WTC11 (cell line): ENCODE data around the gene TJAP1. TPM values are rescaled to one million over a fixed set of nuclear protein-coding genes. Genes with fewer than 3 reads are reported as not detected.

Experiments
- ARID4B ChIP-seq: sonication (generic); formaldehyde crosslinking; IDR thresholded peaks from 2 replicates; pipeline ENCODE4 v1.8.0; 2023; ENCODE audit warnings: missing genetic modification reagents, mild to moderate bottlenecking, borderline replicate concordance
- E2F1 ChIP-seq: sonication (generic); formaldehyde crosslinking; IDR thresholded peaks from 2 replicates; pipeline ENCODE4 v1.8.0; 2022; ENCODE audit warnings: mild to moderate bottlenecking, missing genetic modification reagents
- E2F5 ChIP-seq: sonication (generic); formaldehyde crosslinking; IDR thresholded peaks from 2 replicates; pipeline ENCODE4 v1.8.1; 2022; ENCODE audit warnings: mild to moderate bottlenecking, moderate library complexity, missing genetic modification reagents
- GABPB1 ChIP-seq: sonication (generic); formaldehyde crosslinking; IDR thresholded peaks from 2 replicates; pipeline ENCODE4 v1.8.1; 2023; ENCODE audit warnings: mild to moderate bottlenecking, missing genetic modification reagents
- HMGXB4 ChIP-seq: sonication (generic); formaldehyde crosslinking; IDR thresholded peaks from 2 replicates; pipeline ENCODE4 v1.8.1; 2023; ENCODE audit warnings: mild to moderate bottlenecking, moderate library complexity, missing genetic modification reagents
- IRF2 ChIP-seq: sonication (generic); formaldehyde crosslinking; IDR thresholded peaks from 2 replicates; pipeline ENCODE4 v1.8.0; 2022; ENCODE audit warnings: low read depth, missing genetic modification reagents, borderline replicate concordance
- NFATC4 ChIP-seq: fragments of 250-450 bp; sonication (Bioruptor Pico); IDR thresholded peaks from 2 replicates; pipeline ENCODE4 v1.9.0; 2021; ENCODE audit warnings: mild to moderate bottlenecking
- NR3C1 ChIP-seq: sonication (generic); formaldehyde crosslinking; conservative IDR thresholded peaks from 2 replicates; pipeline ENCODE4 v1.8.1; 2023; ENCODE audit warnings: low read depth, mild to moderate bottlenecking, missing genetic modification reagents
- SMAD4 ChIP-seq: sonication (generic); formaldehyde crosslinking; IDR thresholded peaks from 2 replicates; pipeline ENCODE4 v1.8.0; 2022; ENCODE audit warnings: mild to moderate bottlenecking, missing genetic modification reagents
- TEAD1 ChIP-seq: sonication (generic); formaldehyde crosslinking; IDR thresholded peaks from 2 replicates; pipeline ENCODE4 v1.8.0; 2022; ENCODE audit warnings: mild to moderate bottlenecking, missing genetic modification reagents
- ZNF263 ChIP-seq: sonication (generic); formaldehyde crosslinking; IDR thresholded peaks from 2 replicates; pipeline ENCODE4 v1.8.1; 2022; ENCODE audit warnings: low read depth, mild to moderate bottlenecking, moderate library complexity, missing genetic modification reagents
- ZNF396 ChIP-seq: fragments of 250-450 bp; sonication (Bioruptor Pico); IDR thresholded peaks from 2 replicates; pipeline ENCODE4 v1.8.0; 2021; ENCODE audit warnings: mild to moderate bottlenecking, moderate library complexity, borderline replicate concordance
- ZNF423 ChIP-seq: fragments of 250-450 bp; sonication (Bioruptor Pico); IDR thresholded peaks from 2 replicates; pipeline ENCODE4 v2.1.2; 2022; ENCODE audit warnings: mild to moderate bottlenecking, moderate library complexity
- total RNA-seq: library from RNA; stranded (reverse); gene quantifications from 3 replicates; pipeline ENCODE4 v1.2.3, GENCODE V29; 2021
- TF ChIP-seq, protein P1 (sequence below): sonication (generic); formaldehyde crosslinking; IDR thresholded peaks from 2 replicates; pipeline ENCODE4 v1.8.1; 2022; ENCODE audit warnings: low read depth, missing genetic modification reagents, borderline replicate concordance
- TF ChIP-seq, protein P2 (sequence below): sonication (generic); formaldehyde crosslinking; conservative IDR thresholded peaks from 2 replicates; pipeline ENCODE4 v1.8.1; 2023; ENCODE audit warnings: mild to moderate bottlenecking, low read depth, missing genetic modification reagents, moderate library complexity
- TF ChIP-seq, protein P3 (sequence below): sonication (generic); formaldehyde crosslinking; IDR thresholded peaks from 2 replicates; pipeline ENCODE4 v1.8.1; 2022; ENCODE audit warnings: low read depth, mild to moderate bottlenecking, moderate library complexity, missing genetic modification reagents, borderline replicate concordance
- TF ChIP-seq, protein P4 (sequence below): sonication (generic); formaldehyde crosslinking; IDR thresholded peaks from 2 replicates; pipeline ENCODE4 v1.8.1; 2023; ENCODE audit warnings: mild to moderate bottlenecking, missing genetic modification reagents

Gene TJAP1
- total RNA-seq, 1 experiment from 2014 or later, result 40.4 TPM

GRCh38 chr6:43509984-43510826 is 32.8 kb downstream of the TJAP1 start, which contains the start of gene LRRC73 (continued):
- TF ChIP-seq E2F5 (0 out of 2 replicates have a peak, but pooled peaks have one; percentile 55), NR3C1 (CRISPR knock-in tag) (no peak), ZNF396 (CRISPR knock-in tag) (no peak), IRF2 (no peak), SMAD4 (no peak), TEAD1 (CRISPR knock-in tag) (no peak), NFATC4 (CRISPR knock-in tag) (no peak; the same call in 1 of the 2 replicates), ZNF423 (CRISPR knock-in tag) (no peak), E2F1 (no peak), ARID4B (CRISPR knock-in tag) (peak; percentile 66; the same call in 1 of the 2 replicates), ZNF263 (CRISPR knock-in tag) (no peak), GABPB1 (CRISPR knock-in tag) (0 out of 2 replicates have a peak, but pooled peaks have one; percentile 38), HMGXB4 (CRISPR knock-in tag) (no peak)
- TF ChIP-seq, protein P1, sequence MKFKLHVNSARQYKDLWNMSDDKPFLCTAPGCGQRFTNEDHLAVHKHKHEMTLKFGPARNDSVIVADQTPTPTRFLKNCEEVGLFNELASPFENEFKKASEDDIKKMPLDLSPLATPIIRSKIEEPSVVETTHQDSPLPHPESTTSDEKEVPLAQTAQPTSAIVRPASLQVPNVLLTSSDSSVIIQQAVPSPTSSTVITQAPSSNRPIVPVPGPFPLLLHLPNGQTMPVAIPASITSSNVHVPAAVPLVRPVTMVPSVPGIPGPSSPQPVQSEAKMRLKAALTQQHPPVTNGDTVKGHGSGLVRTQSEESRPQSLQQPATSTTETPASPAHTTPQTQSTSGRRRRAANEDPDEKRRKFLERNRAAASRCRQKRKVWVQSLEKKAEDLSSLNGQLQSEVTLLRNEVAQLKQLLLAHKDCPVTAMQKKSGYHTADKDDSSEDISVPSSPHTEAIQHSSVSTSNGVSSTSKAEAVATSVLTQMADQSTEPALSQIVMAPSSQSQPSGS, result no peak
- TF ChIP-seq, protein P2, sequence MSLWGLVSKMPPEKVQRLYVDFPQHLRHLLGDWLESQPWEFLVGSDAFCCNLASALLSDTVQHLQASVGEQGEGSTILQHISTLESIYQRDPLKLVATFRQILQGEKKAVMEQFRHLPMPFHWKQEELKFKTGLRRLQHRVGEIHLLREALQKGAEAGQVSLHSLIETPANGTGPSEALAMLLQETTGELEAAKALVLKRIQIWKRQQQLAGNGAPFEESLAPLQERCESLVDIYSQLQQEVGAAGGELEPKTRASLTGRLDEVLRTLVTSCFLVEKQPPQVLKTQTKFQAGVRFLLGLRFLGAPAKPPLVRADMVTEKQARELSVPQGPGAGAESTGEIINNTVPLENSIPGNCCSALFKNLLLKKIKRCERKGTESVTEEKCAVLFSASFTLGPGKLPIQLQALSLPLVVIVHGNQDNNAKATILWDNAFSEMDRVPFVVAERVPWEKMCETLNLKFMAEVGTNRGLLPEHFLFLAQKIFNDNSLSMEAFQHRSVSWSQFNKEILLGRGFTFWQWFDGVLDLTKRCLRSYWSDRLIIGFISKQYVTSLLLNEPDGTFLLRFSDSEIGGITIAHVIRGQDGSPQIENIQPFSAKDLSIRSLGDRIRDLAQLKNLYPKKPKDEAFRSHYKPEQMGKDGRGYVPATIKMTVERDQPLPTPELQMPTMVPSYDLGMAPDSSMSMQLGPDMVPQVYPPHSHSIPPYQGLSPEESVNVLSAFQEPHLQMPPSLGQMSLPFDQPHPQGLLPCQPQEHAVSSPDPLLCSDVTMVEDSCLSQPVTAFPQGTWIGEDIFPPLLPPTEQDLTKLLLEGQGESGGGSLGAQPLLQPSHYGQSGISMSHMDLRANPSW (CRISPR knock-in tag), result no peak
- TF ChIP-seq, protein P3, sequence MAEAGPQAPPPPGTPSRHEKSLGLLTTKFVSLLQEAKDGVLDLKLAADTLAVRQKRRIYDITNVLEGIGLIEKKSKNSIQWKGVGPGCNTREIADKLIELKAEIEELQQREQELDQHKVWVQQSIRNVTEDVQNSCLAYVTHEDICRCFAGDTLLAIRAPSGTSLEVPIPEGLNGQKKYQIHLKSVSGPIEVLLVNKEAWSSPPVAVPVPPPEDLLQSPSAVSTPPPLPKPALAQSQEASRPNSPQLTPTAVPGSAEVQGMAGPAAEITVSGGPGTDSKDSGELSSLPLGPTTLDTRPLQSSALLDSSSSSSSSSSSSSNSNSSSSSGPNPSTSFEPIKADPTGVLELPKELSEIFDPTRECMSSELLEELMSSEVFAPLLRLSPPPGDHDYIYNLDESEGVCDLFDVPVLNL (CRISPR knock-in tag), result no peak
- TF ChIP-seq, protein P4, sequence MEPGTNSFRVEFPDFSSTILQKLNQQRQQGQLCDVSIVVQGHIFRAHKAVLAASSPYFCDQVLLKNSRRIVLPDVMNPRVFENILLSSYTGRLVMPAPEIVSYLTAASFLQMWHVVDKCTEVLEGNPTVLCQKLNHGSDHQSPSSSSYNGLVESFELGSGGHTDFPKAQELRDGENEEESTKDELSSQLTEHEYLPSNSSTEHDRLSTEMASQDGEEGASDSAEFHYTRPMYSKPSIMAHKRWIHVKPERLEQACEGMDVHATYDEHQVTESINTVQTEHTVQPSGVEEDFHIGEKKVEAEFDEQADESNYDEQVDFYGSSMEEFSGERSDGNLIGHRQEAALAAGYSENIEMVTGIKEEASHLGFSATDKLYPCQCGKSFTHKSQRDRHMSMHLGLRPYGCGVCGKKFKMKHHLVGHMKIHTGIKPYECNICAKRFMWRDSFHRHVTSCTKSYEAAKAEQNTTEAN (CRISPR knock-in tag), result no peak
